ENCODE results near the gene SLC6A13. TPM values are rescaled to one million over a fixed set of nuclear protein-coding genes. Genes with fewer than 3 reads are reported as not detected.
"Not testable (repeated sequence)": the region's sequence is repeated elsewhere in the genome, so short reads cannot be mapped to it uniquely, and the experiment has no call there.

Gene SLC6A13
- polyA plus RNA-seq, 4 donors = 3.6 to 47.4 (median 44.1) TPM

DNA sequence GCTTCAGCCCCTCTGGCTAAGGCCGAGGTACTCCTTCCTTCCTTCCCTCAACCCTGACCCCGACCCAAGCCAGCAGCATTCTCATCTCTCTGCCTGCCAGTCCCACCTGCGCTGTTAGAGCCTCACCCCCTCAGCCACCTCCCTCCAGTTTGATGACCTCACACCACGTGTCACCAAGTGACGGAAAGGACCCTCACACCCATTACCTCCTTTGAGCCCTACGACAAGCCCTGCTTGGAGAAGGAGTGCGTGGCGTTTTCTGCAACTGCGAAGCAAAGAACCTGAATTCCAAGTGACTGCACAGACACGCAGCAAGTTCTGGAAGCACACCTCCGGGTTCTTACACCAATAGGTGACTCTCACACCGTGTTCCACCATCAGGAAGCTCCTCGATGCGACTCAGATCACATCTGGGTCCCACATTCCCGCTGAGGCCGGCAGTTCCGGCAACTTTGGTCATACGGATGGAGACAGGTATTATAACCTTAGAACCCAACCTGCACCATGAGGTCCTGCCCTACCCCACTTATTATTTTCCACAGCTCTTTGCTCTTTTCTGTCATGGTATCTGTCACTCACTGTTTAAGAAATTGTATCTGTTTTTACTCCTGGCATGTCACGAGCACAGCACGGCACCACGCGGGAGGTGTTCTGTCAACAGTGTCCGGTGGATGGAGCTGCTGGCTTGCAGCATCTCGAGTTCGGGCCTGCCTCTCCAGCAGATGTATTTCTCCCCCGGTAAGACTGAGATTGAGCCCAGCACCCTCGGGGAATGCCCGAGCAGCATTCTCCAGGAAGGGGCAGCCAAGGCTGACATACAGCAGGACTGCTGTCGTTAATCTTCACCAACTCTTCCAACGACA, 43.7 kb downstream of the SLC6A13 start:
- no peak for DNase-seq (ENCODE audit: low read depth in 4 of 4, low spot score in 3 of 4)

- no peak for DNase-seq (ENCODE audit: low read depth in 4 of 4, low spot score in 3 of 4)
Observed at GRCh38 chr12:218221-218620, 44.4 kb downstream of the SLC6A13 start.

DNA sequence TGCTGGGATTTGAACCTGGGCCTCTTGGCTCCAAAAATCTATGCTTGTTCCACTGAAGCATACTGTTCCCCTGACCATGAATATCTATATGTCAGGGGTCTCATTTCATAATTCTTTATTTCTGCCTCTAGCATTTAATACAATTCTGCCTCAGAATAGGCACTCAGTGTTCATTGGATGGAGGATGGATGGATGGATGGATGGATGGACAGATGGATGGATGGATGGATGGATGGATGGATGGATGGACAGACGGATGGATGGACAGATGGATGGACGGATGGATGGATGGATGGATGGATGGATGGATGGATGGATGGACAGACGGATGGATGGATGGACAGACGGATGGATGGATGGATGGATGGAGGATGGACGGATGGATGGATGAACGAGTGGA, 45.6 kb downstream of the SLC6A13 start:
- not testable (repeated sequence) for DNase-seq (ENCODE audit: low read depth in 4 of 4, low spot score in 3 of 4)

- no peak for DNase-seq (ENCODE audit: low read depth in 4 of 4, low spot score in 3 of 4)
Observed at GRCh38 chr12:215116-215515, 47.5 kb downstream of the SLC6A13 start.

GRCh38 chr12:214003-214741, 48.5 kb downstream of the SLC6A13 start, which contains the start of gene SLC6A12:
SLC6A12 (minus strand) TSS chr12:214157; CDS start chr12:209986, 4,171 bp downstream.
- DNase-seq (ENCODE audit: low read depth in 4 of 4, low spot score in 3 of 4) = no peak

GRCh38 chr12:213527-213932, 49.1 kb downstream of the SLC6A13 start:
- no peak for DNase-seq (ENCODE audit: low read depth in 4 of 4, low spot score in 3 of 4)

GRCh38 chr12:212715-213526, 49.7 kb downstream of the SLC6A13 start:
- DNase-seq (ENCODE audit: low read depth in 4 of 4, low spot score in 3 of 4) = peak in 1 of 4 donors; percentile 54

DNA sequence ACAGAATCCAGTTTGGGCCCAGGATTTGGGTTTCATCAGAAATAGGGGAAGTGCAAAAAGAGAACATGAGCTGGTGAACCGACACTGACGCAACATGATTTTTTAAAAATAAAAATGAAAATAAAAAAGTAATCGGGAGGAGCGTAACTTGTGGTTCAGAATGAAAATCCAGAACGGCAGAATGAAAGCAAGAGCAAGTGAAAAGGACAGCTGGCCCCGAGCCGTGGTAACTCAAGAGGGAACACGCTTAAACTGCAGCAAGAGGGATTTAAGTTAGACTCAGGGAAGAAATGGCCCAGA, 50.3 kb downstream of the SLC6A13 start:
- DNase-seq (ENCODE audit: low read depth in 4 of 4, low spot score in 3 of 4) = no peak

GRCh38 chr12:211639-212414, 50.8 kb downstream of the SLC6A13 start:
- DNase-seq (ENCODE audit: low read depth in 4 of 4, low spot score in 3 of 4) = no peak

DNA sequence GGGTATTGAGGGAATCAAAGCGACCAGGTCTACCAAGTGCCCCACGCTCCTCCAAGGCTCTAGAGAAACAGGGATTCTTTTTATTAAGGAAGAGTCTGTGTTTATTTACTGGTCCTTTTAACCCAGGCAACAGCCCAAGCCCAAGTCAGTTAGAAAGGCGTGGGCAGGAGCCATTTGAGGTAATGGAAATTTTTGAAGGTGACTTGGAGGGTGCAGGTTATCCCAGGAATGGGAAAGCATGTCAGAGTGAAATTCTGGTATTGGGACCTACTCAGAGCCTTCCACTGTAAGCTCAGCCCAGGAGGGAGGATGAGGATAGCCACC, 51.5 kb downstream of the SLC6A13 start:
- no peak for DNase-seq (ENCODE audit: low read depth in 4 of 4, low spot score in 3 of 4)

- DNase-seq (ENCODE audit: low read depth in 4 of 4, low spot score in 3 of 4) = no peak
Observed at GRCh38 chr12:210277-211141, 52.1 kb downstream of the SLC6A13 start.

DNA sequence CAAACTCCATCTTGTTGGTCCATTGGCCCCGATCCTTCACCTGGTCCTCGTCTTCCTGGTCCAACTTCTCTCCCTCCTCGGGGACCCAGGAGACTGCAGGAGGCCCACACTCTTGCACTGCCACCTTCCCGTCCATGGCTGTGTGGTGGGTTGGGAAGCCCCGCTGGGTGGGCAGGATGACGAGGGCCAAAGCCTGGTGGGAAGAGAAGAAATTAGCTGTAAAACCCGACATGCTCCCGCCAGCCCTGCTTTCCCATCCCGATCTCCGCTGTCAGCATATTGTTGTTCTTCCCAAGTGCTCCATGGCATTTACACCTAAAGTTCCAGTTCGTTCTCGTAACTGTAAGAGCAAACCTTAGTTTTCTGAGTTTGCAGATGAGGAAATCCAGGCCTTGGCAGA, 52.8 kb downstream of the SLC6A13 start:
- DNase-seq (ENCODE audit: low read depth in 4 of 4, low spot score in 3 of 4) = no peak

- no peak for DNase-seq (ENCODE audit: low read depth in 4 of 4, low spot score in 3 of 4)
Observed at GRCh38 chr12:209246-209645, 53.4 kb downstream of the SLC6A13 start.

- no peak for DNase-seq (ENCODE audit: low read depth in 4 of 4, low spot score in 3 of 4)
Observed at GRCh38 chr12:208813-209212, 53.8 kb downstream of the SLC6A13 start.

DNA sequence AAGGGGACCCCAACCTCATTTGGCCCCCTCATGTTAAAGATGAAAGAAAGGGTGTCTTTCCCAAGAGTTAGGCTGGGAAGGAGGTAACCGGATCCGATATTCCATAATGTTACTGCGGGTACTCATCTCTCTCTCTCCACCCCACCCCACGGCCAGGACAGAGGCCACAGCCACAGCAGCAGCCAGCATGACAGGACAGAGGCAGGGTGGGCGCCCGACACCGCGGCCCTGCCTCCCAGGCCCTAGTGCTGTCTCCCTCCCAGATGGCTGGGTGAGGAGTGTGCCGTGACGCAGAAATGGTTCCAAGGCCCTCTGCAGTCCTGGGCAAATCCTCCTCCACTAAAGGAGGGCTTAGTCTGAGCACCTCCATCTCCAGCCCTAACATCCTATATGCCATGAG, 54.8 kb downstream of the SLC6A13 start:
- DNase-seq (ENCODE audit: low read depth in 4 of 4, low spot score in 3 of 4) = no peak

DNA sequence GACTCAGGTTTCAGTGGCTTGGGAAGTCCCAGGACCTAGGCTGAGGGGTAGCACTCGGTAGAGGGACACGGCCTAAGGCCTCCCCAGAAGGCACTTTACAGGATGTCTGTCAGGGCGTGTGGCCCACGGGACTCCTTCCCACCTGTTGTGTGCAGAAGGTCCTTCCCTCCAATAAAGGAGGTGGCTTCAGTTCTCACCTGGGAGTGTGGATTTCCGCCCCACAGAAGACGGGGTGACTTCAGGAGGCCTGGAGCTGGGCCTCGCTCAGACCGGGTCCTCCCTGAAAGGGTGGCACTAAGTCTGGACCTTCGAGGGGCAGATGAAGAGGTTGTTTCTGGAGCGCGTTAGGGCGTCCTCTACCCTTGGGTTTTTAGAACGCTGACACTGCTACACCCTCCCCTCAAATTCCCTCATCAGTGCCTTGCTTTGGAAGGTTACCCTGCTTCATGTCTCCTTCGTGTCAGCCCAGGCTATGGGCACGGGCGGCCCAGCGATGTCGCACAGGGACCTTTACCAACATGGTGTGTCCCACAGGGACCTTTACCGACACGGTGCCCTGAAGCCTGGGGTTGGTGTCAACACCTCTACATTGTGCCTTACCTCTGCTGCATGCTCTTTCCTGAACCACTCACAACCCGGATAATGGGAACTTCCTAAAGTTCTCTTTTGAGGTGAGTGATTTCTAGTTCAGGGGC, 55.7 kb downstream of the SLC6A13 start:
- DNase-seq (ENCODE audit: low read depth in 4 of 4, low spot score in 3 of 4) = no peak

- no peak for DNase-seq (ENCODE audit: low read depth in 4 of 4, low spot score in 3 of 4)
Observed at GRCh38 chr12:205026-205425, 57.6 kb downstream of the SLC6A13 start.

DNA sequence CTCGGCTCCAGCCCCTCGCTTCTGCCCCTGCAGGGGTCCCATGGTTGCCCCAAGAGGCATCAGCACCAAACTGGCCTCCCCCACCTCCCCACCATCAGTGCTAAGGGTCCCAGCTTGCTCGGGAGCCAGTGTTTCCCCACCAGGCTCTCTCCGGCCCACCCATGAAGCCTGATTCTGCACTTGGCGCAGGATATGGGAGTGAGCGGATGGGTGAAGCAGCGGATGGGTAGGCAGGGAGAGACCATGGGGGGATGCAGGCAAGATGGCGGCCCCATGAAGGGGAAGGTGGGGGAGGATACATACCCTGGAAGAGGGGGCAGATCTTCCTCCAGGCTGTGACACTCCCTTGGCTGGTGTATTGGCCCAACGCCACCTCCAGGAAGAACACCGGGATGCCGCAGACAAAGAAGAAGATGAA, 58.4 kb downstream of the SLC6A13 start:
- DNase-seq (ENCODE audit: low read depth in 4 of 4, low spot score in 3 of 4) = no peak

All from left renal pelvis (tissue), 4 donors.